Epithelial cell of esophagus (primary cell): ENCODE data around the gene FCSK.
A peak's percentile ranks its signal among the peaks of the same experiment; 100 is the strongest.

Source experiments
- DNase-seq: peaks from one replicate; pipeline ENCODE4 v3.0.0; 2010; ENCODE audit warnings: low read depth
- H3K4me3 ChIP-seq: 2 replicates; pipeline ENCODE4 v1.5.1; 2011; ENCODE audit warnings: mild to moderate bottlenecking, low read length, control low read depth
- CTCF ChIP-seq: IDR thresholded peaks from 2 replicates; pipeline ENCODE4 v1.5.1; 2011; ENCODE audit warnings: low read depth, mild to moderate bottlenecking, low read length, control low read depth, inconsistent platforms; ENCODE audit not compliant: insufficient read depth; ENCODE audit errors: missing control alignments

FCSK gene

GRCh38 chr16:70453117-70453891 is 1.1 kb upstream of the FCSK start:
- TF ChIP-seq CTCF = no peak
- H3K4me3 ChIP-seq = peak overlapping the region; percentile 84
- DNase-seq = no peak

GRCh38 chr16:70453892-70454221 is 538 bp upstream of the FCSK start:
- H3K4me3 ChIP-seq = peak overlapping the region; percentile 84
- DNase-seq = peak; percentile 43
- no peak for TF ChIP-seq CTCF

- TF ChIP-seq CTCF = no peak
- H3K4me3 ChIP-seq = no peak overlapping the region
- DNase-seq = no peak
Observed at GRCh38 chr16:70455910-70456309, 1.5 kb downstream of the FCSK start.

GRCh38 chr16:70457446-70458166 is 3.2 kb downstream of the FCSK start:
- no peak overlapping the region for H3K4me3 ChIP-seq
- no peak for DNase-seq
- no peak for TF ChIP-seq CTCF

GRCh38 chr16:70460737-70461261 is 6.4 kb downstream of the FCSK start:
- no peak for TF ChIP-seq CTCF
- no peak overlapping the region for H3K4me3 ChIP-seq

GRCh38 chr16:70463235-70463634 is 8.8 kb downstream of the FCSK start:
- no peak overlapping the region for H3K4me3 ChIP-seq
- no peak for DNase-seq
- no peak for TF ChIP-seq CTCF

More at GRCh38 chr16:70460737-70461261, 6.4 kb downstream of the FCSK start:
- peak; percentile 38 for DNase-seq
